ENCODE measurements around the gene SLC37A1.

SLC37A1 gene

DNA sequence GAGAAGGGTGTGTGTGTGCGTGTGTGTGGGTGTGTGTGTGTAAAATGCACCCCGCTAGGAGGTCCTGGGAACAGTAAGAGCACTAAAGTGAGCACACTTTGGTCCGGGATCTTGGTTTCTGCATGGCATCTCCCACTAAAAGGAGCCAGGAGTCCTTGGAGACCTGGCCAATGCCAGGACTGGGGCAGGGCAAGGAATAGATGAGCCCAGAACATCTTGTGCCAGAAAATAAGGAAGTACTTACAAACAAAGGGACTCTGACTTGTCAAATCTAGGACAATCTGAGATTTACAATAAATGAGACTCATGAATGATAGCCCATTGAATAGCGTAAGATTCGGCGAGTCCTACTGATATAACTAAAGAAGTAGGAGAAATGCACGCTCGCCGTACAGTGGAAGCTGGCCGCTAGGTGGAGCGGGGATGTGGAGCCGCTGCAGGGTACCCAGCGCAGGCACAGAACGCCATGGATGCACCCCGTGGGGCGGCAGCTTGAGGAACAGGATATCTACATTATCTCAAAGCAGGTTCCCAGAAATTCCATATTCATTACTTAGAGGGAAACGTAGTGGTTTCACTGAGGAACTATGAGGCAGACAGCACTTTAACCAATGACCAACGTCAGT lies 7.1 kb downstream of the SLC37A1 start:
- Histone ChIP-seq H3K36me3 (ENCODE audit: control insufficient read depth, insufficient read depth, low read length) (no peaks in the 10 kb centered on the region), H2AFZ (no peak overlapping the region), H3K27ac (no peak overlapping the region), H3K9ac (no peak overlapping the region), H3K9me3 (ENCODE audit: control insufficient read depth, low read length) (no peaks in the 10 kb centered on the region), H3K4me3 (ENCODE audit: low read depth, low read length) (no peak overlapping the region), H3K4me2 (ENCODE audit: low read length) (no peak overlapping the region), H3K79me2 (peaks cover 3% of the 10 kb centered on the region), H3K4me1 (no peaks in the 10 kb centered on the region), H3K27me3 (ENCODE audit: control insufficient read depth, insufficient read depth, low read length) (no peaks in the 10 kb centered on the region)
- no peak for TF ChIP-seq CTCF (IDR thresholded peaks at IDR 0.05)

GRCh38 chr21:42521384-42521783 lies 7.7 kb downstream of the SLC37A1 start:
- peaks cover 3% of the 10 kb centered on the region for H3K79me2 ChIP-seq
- no peaks in the 10 kb centered on the region for H3K36me3 ChIP-seq (ENCODE audit: control insufficient read depth, insufficient read depth, low read length)
- TF ChIP-seq CTCF (IDR thresholded peaks at IDR 0.05): no peak
- no peak overlapping the region for H3K9ac ChIP-seq
- no peaks in the 10 kb centered on the region for H3K27me3 ChIP-seq (ENCODE audit: control insufficient read depth, insufficient read depth, low read length)
- H3K9me3 ChIP-seq (ENCODE audit: control insufficient read depth, low read length): no peaks in the 10 kb centered on the region
- no peak overlapping the region for H3K4me3 ChIP-seq (ENCODE audit: low read depth, low read length)
- H2AFZ ChIP-seq: no peak overlapping the region
- H3K4me2 ChIP-seq (ENCODE audit: low read length): no peak overlapping the region
- H3K4me1 ChIP-seq: no peaks in the 10 kb centered on the region
- no peak overlapping the region for H3K27ac ChIP-seq

DNA sequence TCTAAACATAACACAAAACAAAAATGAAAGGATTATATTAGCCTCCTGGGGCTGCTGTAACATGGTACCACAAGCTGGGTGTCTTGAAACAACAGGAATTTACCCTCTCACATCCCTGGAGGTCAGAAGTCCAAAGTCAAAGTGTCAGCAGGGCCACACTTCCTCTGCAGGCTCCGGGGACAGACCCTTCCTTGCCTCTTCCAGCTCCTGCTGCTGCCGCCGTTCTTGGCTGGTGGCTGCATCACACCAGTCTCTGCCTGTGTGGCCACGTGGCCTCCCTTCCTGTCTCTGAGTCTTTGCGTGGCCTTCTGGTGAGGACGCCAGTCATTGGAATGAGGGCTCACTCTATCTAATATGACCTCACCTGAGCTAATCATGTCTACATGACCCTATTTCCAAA lies 8.2 kb downstream of the SLC37A1 start:
- Histone ChIP-seq H3K27ac (no peak overlapping the region), H3K4me3 (ENCODE audit: low read depth, low read length) (no peak overlapping the region), H3K36me3 (ENCODE audit: control insufficient read depth, insufficient read depth, low read length) (no peaks in the 10 kb centered on the region), H2AFZ (no peak overlapping the region), H3K4me2 (ENCODE audit: low read length) (no peak overlapping the region), H3K9me3 (ENCODE audit: control insufficient read depth, low read length) (no peaks in the 10 kb centered on the region), H3K27me3 (ENCODE audit: control insufficient read depth, insufficient read depth, low read length) (no peaks in the 10 kb centered on the region), H3K79me2 (peaks cover 3% of the 10 kb centered on the region), H3K9ac (no peak overlapping the region), H3K4me1 (no peaks in the 10 kb centered on the region)
- no peak for TF ChIP-seq CTCF (IDR thresholded peaks at IDR 0.05)

DNA sequence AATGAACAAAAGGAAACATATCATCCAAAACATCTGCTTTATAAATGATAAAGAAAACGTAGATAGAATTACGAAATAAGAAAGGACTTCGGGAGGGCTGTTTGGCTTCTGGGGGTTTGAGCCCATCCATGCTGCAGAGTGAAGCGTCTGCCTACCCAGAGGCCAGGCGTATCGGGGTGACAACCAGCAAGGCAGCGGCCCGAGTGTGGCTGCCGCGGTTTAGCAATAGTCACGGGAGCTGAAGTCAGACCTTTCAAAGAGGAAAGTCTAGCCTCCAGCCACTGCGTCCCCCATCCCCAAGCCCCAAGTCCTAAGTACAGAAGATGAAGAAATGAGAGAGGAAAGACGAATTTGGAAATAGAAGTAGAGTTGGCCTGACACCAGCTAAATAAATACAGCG lies 8.6 kb downstream of the SLC37A1 start:
- H3K4me3 ChIP-seq (ENCODE audit: low read depth, low read length): no peak overlapping the region
- H3K27ac ChIP-seq: no peak overlapping the region
- H3K36me3 ChIP-seq (ENCODE audit: control insufficient read depth, insufficient read depth, low read length): no peaks in the 10 kb centered on the region
- H3K9me3 ChIP-seq (ENCODE audit: control insufficient read depth, low read length): no peaks in the 10 kb centered on the region
- no peak overlapping the region for H2AFZ ChIP-seq
- TF ChIP-seq CTCF (IDR thresholded peaks at IDR 0.05): no peak
- H3K27me3 ChIP-seq (ENCODE audit: control insufficient read depth, insufficient read depth, low read length): no peaks in the 10 kb centered on the region
- H3K79me2 ChIP-seq: no peaks in the 10 kb centered on the region
- no peak overlapping the region for H3K4me2 ChIP-seq (ENCODE audit: low read length)
- H3K9ac ChIP-seq: no peak overlapping the region
- H3K4me1 ChIP-seq: no peaks in the 10 kb centered on the region

DNA sequence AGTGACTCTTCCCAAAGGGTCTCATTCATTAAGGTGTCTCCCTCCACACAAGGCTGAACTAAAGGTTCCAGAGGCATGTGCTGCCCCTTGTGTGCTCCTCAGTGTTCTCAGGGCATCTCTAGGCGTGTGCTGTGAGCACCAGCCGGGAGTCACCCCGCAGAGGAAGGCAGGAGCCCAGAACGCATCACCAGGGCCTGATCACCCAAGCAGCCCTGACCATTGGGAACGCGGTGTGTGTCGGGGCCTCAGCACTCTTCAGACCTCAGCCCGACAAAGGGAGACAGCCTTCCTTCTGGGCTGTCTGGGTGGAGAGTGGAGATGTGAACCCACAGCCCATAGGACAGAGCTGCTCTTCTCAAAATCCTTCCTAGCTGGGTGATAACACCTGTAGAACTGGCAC lies 9.1 kb downstream of the SLC37A1 start:
- no peak for TF ChIP-seq CTCF (IDR thresholded peaks at IDR 0.05)
- Histone ChIP-seq H3K9me3 (ENCODE audit: control insufficient read depth, low read length) (no peaks in the 10 kb centered on the region), H3K36me3 (ENCODE audit: control insufficient read depth, insufficient read depth, low read length) (no peaks in the 10 kb centered on the region), H3K4me2 (ENCODE audit: low read length) (no peak overlapping the region), H3K27ac (no peak overlapping the region), H3K9ac (no peak overlapping the region), H3K4me3 (ENCODE audit: low read depth, low read length) (no peak overlapping the region), H3K27me3 (ENCODE audit: control insufficient read depth, insufficient read depth, low read length) (no peaks in the 10 kb centered on the region), H3K4me1 (no peaks in the 10 kb centered on the region), H3K79me2 (no peaks in the 10 kb centered on the region), H2AFZ (no peak overlapping the region)
